Calu3 (cell line): ENCODE data around the gene DAAM2. TPM values are rescaled to one million over a fixed set of nuclear protein-coding genes. Genes with fewer than 3 reads are reported as not detected.

Source experiments
- BruUV-seq: library from RNA; stranded (reverse); fragments of 400-500 nt; replicated peaks from 2 replicates; lab custom pipeline; 2021; lab: Mats Ljungman, UMichigan
- CTCF ChIA-PET: fragments of 300-600 bp; sonication (Branson Sonifier 250); formaldehyde crosslinking; loops from one replicate; lab custom pipeline; 2022; ENCODE audit warnings: antibody characterized with exemption; lab: Charles Lee
- DNase-seq: peaks from one replicate; pipeline ENCODE4 v3.0.0; 2022
- H3K27ac Mint-ChIP-seq: one replicate; pipeline ENCODE4 v1.8.0; 2022; ENCODE audit warnings: mixed read lengths; ENCODE audit not compliant: unreplicated experiment
- H3K27me3 Mint-ChIP-seq: one replicate; pipeline ENCODE4 v1.8.0; 2022; ENCODE audit warnings: mixed read lengths; ENCODE audit not compliant: unreplicated experiment
- H3K36me3 Mint-ChIP-seq: one replicate; pipeline ENCODE4 v1.8.0; 2022; ENCODE audit warnings: mild to moderate bottlenecking, moderate library complexity, mixed read lengths; ENCODE audit not compliant: insufficient read depth, unreplicated experiment
- H3K4me1 Mint-ChIP-seq: one replicate; pipeline ENCODE4 v1.8.0; 2022; ENCODE audit warnings: mild to moderate bottlenecking, low read depth, mixed read lengths; ENCODE audit not compliant: unreplicated experiment
- H3K4me3 Mint-ChIP-seq: one replicate; pipeline ENCODE4 v1.8.0; 2022; ENCODE audit warnings: mild to moderate bottlenecking, low read depth, moderate library complexity, mixed read lengths; ENCODE audit not compliant: unreplicated experiment
- H3K9me3 Mint-ChIP-seq: one replicate; pipeline ENCODE4 v1.8.0; 2022; ENCODE audit warnings: low read depth, mixed read lengths; ENCODE audit not compliant: unreplicated experiment
- CTCF ChIP-seq: fragments of 200-600 bp; IDR thresholded peaks from one replicate; pipeline ENCODE4 v1.8.0; 2022; ENCODE audit warnings: antibody characterized with exemption; ENCODE audit not compliant: unreplicated experiment
- intact Hi-C: fragments of 100-400 bp; cut with micrococcal nuclease; formaldehyde crosslinking; loops from one replicate; pipeline ENCODE4 v1.10.0; 2022; ENCODE audit not compliant: unreplicated experiment
- total RNA-seq: library from RNA; stranded (reverse); gene quantifications from 2 replicates; pipeline ENCODE4 v1.2.3, GENCODE V29; 2022

DAAM2 gene
- total RNA-seq, 1 experiment from 2014 or later: not detected

GRCh38 chr6:39923861-39924260 lies 131.7 kb downstream of the DAAM2 start:
- TF ChIP-seq CTCF: no peak
- Mint-ChIP-seq H3K4me3 (no peak overlapping the region), H3K36me3 (peaks cover 16% of the 10 kb centered on the region), H3K4me1 (peaks cover 10% of the 10 kb centered on the region), H3K9me3 (peaks cover 2% of the 10 kb centered on the region), H3K27me3 (no peaks in the 10 kb centered on the region), H3K27ac (no peak overlapping the region)
- intact Hi-C loops: no loop called here
- no peak for DNase-seq
- no TSS peak for BruUV-seq
- CTCF ChIA-PET: no interaction called here

- intact Hi-C loops: no loop called here
- Mint-ChIP-seq H3K4me1 (peaks cover 10% of the 10 kb centered on the region), H3K36me3 (peaks cover 16% of the 10 kb centered on the region), H3K27me3 (no peaks in the 10 kb centered on the region), H3K9me3 (peaks cover 2% of the 10 kb centered on the region), H3K4me3 (no peak overlapping the region), H3K27ac (no peak overlapping the region)
- no peak for DNase-seq
- CTCF ChIA-PET: interaction anchor here (0.5 kb wide), 1 partner anchor 1074 kb away, joined by 5 read pairs; no protein-coding TSS in a partner anchor
- TF ChIP-seq CTCF: no peak
- no TSS peak for BruUV-seq
Measured at GRCh38 chr6:39924283-39924682, 132.1 kb downstream of the DAAM2 start.

GRCh38 chr6:39925191-39925930 lies 133.2 kb downstream of the DAAM2 start:
- Mint-ChIP-seq H3K27ac (no peak overlapping the region), H3K4me3 (no peak overlapping the region), H3K9me3 (no peaks in the 10 kb centered on the region), H3K4me1 (peaks cover 10% of the 10 kb centered on the region), H3K27me3 (no peaks in the 10 kb centered on the region), H3K36me3 (peaks cover 21% of the 10 kb centered on the region)
- BruUV-seq: no TSS peak
- no peak for DNase-seq
- intact Hi-C loops: no loop called here
- CTCF ChIA-PET: no interaction called here
- no peak for TF ChIP-seq CTCF

GRCh38 chr6:39925931-39926290 lies 133.7 kb downstream of the DAAM2 start:
- DNase-seq: no peak
- no peaks in the 10 kb centered on the region for H3K9me3 Mint-ChIP-seq
- BruUV-seq: no TSS peak
- H3K27ac Mint-ChIP-seq: peak overlapping the region; percentile 77
- H3K4me3 Mint-ChIP-seq: no peak overlapping the region
- CTCF ChIA-PET: no interaction called here
- no peak for TF ChIP-seq CTCF
- H3K27me3 Mint-ChIP-seq: no peaks in the 10 kb centered on the region
- peaks cover 21% of the 10 kb centered on the region for H3K36me3 Mint-ChIP-seq
- peaks cover 10% of the 10 kb centered on the region for H3K4me1 Mint-ChIP-seq
- intact Hi-C loops: no loop called here
